HG03196 (cell line): ENCODE measurements around the gene POLA1.
"Not testable (repeated sequence)": the region's sequence is repeated elsewhere in the genome, so short reads cannot be mapped to it uniquely, and the experiment has no call there.

Experiments
- ATAC-seq: cut with Tn5 transposase; IDR thresholded peaks from one replicate; pipeline ENCODE4 v1.9.1; 2021; ENCODE audit not compliant: unreplicated experiment

The POLA1 gene

GRCh38 chrX:24789047-24789446 is 95.3 kb downstream of the POLA1 start:
- ATAC-seq = no peak

- no peak for ATAC-seq
Measured at GRCh38 chrX:24790166-24790565, 96.4 kb downstream of the POLA1 start.

DNA sequence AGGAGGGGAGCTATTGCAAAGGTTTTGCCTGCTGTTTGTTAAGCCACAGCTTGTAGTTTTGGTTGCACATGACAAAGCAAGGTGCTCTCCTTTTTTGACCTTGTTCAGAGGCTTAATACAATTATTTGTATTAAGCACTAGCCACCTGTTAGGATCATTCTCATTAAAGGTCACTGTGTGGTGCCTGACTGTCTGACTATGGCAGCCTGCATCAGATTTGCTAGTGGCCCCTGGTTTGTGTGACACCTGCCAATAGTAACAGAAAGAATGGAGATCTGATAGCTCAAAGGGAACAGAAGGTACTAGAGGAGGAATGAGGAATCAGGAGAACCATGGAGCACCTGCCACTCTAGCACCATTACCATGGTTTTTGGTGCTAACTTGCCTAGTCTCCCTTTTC is 102.5 kb downstream of the POLA1 start:
- ATAC-seq = no peak

GRCh38 chrX:24799078-24799477 is 105.4 kb downstream of the POLA1 start:
- ATAC-seq = no peak

DNA sequence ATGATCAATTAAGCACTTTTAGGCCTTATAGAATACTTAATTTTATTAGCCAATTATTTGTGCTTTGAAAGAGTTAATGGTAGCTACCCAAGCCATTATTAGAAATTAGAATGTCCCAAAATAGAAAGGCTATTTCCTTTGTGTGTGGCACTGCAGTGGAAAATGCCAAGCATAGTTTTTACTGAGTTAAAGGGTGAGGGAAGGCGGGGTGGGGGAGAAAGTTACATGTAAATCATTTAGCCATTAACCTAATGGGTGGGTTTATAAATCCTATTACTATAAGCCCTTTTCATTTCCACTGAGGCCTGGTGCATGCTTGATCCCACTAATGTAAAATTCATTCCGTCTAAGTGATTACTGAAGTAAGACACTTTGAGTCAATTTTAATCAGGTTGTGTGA is 105.8 kb downstream of the POLA1 start:
- no peak for ATAC-seq

- no peak for ATAC-seq
Measured at GRCh38 chrX:24805201-24805600, 111.5 kb downstream of the POLA1 start.

GRCh38 chrX:24819807-24820206 is 126.1 kb downstream of the POLA1 start:
- ATAC-seq = not testable (repeated sequence)

- no peak for ATAC-seq
Measured at GRCh38 chrX:24828147-24828546, 134.4 kb downstream of the POLA1 start.

DNA sequence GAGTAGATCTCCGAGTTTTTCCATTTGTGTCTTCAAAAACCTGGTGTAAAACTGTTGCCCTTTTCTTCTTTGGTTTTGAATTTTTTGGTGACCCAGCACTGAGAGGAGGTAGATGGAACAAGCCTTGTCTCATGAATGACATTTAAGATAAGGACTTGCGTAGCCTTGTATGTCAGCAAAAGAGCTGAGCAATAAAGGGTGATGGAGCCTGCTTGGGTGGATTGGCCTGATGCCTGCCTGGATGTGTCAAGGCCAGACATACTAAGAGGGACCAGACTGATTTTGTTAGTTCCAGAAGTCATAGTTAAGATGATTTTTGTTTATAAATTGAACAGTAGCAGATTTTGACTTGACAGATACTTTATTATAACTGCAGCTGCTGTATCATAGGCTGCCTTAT is 134.9 kb downstream of the POLA1 start:
- no peak for ATAC-seq

GRCh38 chrX:24833695-24834094 is 140.0 kb downstream of the POLA1 start:
- no peak for ATAC-seq

DNA sequence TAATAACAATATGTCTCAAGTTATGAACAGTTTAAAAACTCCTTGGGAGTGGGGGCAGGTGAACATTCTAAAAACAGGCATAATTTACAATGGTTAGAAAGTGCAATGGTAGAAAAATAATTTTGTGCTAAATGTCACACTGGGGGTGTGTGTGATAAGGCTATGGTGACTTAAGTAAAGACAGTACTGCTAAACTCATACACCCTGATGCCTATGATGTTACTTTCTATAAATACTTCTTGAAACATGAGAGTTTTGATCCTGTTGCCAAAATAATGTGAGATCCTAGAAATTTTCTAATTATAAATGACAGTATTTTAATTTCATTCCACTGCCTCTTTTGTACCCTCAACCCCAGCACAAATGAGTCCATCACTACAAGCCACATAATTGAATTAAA is 144.2 kb downstream of the POLA1 start:
- ATAC-seq = no peak

DNA sequence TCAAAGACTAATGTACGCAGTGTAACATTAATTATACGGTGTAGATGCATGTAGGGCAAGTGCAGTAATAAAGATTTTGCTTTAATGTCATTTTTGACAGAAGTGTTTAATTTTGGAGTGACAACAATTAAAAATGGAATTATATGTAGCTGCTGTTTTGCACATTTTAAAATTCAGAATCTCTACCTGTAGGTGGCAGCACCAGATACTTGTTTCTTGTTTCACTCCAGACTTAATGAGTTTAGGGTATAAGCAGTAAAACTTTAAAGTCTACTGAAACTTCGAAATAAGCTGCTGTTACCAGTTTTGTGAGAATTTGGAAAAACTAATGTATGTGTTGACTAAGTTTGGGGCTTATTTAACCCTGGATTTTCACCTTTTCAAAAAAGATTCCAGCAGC is 144.9 kb downstream of the POLA1 start:
- no peak for ATAC-seq

DNA sequence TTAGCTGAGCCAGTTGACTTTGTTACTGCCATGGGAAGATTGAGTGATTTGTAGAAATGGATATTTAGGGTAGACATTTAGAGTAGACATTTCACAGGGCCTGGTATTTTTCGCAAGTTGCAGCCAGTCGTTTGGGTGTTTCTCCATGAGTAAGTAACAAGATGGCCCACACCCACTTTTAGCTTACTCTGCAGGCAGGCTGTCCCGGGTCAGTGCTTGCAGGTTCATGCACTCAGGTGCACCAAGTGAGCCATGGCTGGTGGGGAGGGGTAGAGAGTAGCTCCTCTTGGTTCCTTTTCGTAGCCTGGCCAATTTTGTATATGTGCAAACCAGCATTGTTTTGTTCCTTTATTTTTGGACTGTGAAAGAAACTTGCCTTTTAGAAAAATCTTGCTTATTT is 145.6 kb downstream of the POLA1 start:
- ATAC-seq = no peak

DNA sequence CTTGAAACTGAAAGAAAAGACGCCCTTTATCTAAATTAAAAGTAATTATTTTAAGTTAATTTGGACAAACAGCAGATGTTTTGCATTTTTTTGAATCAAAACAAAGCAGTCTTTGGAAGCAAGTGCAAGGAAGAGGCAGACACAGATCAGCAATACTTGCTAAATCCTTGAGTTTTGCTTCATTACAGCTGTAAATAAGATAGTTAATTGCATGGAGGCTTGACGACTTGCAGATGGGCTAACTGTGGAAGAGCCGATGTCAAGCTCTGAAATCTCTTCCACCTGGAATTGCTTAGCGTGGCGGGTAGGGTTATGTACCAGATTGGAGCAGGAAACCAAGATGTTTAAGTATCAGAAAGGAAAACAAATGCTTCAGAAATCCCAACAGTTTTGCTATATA is 148.8 kb downstream of the POLA1 start:
- ATAC-seq = no peak

DNA sequence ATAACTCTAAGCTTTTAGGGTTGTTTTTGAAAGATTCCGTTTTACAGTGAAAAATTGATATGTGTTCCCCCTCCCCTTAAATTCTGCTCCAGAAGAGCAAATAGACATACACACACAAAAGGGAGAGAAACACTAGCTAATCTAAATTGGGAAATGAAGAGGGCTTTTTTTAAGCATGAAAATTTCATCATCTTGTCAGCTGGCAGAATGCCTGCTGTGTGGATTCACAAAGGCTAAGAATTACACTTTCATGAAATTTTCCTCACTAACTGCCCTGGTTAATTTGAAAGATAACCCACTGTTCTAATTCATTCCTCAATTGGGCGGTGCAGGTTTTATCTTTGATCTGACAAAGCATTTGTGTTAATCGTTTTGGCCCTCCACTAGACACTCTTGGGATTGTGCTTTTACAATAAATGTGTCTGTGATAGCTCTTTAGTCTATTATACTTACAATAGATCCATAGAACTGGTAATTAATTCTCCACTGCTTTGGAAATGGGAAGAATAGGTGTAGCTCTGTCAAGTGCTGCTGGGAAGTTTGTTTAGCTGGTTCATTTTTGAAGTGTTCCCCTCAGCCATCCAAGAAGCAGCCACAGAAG is 152.9 kb downstream of the POLA1 start:
- no peak for ATAC-seq

- no peak for ATAC-seq
Measured at GRCh38 chrX:24851289-24851688, 157.6 kb downstream of the POLA1 start.

GRCh38 chrX:24851780-24852179 is 158.1 kb downstream of the POLA1 start:
- ATAC-seq = no peak

DNA sequence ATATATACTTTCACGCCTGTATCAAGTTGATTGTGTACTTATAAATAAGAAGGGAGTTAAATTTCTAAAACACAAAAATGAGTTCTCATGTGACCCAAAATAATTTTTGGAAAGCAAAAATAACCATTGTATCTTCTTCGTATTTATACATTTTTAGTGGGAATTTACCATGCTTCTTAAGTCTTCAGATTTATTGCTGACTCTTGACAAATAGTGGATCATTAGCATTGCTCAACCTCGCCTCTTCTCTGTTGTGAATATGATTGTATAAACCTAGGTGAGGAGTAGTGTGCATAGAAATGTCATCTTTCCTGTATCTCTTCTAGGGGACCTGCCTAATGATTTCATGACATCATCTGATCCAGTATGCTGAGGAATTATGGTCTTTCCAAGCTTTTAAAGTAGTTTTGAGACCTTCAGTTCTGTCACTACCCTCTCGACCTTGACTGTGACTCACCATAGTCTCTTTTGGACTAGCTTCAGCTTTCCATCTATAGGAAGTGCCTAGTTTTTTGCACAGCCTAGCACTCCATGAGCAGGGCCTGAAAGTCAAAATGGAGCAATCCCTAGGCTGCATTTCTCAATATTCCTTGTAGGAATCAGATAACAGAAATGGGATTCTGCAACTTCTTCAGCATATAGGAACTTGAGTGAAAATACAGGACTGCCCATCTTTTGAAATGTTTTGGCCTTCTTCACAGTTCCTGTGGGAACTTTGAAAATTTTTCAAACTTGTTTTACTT is 164.5 kb downstream of the POLA1 start:
- no peak for ATAC-seq

DNA sequence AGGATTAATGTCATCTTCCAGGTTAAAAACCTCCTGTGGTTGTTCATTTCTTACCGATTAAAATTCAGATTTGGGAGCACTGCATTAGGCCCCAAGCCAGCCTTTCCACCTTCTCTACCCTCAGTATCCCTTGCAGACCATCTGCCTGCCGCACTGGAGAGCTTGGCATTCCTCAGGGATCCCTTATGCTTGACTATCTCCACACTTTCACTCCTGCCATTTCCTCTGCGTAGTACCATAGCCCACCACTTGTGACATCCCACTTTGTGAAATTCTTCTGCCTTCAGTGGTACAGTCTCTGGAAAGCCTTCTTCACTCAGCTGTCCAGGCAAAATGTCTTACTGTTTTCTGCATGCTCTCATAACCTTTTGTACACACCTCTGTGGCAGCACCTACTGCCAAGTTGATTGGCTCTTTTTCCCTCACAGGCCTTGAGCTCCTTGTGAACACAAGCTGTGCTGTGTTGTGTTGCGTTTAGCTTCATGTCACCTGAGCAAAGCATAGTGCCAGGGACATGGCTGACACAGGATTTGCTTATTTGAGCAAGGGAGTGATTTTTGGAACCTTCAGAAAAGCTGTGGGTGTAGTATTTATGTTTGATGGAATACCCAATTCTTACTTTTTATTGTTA is 165.6 kb downstream of the POLA1 start:
- ATAC-seq = no peak

DNA sequence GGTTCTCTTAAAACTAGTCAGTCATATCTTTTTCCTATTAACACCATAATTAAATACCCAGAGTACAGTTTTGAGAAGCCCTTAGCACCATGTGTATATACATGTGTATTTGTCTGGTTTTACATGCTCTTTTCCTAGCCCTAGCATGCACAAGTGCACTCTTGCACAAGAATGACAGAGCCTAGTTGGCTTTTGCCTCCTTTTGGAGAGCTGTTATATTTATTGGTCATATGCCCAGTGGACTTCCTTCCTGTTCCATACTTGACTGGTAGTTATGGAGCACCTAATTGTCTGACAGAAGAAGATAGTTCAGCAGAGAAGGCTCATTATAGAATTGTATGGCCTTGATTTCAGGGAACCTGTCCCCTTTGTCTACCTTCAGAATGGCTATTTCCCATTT is 166.4 kb downstream of the POLA1 start:
- no peak for ATAC-seq

GRCh38 chrX:24862343-24862742 is 168.6 kb downstream of the POLA1 start:
- ATAC-seq = no peak

- ATAC-seq = not testable (repeated sequence)
Measured at GRCh38 chrX:24863779-24864178, 170.1 kb downstream of the POLA1 start.
